NCI-H1436 (cell line): ENCODE data around the gene SRSF6.
"Not testable (repeated sequence)": the region's sequence is repeated elsewhere in the genome, so short reads cannot be mapped to it uniquely, and the experiment has no call there.

Source experiments
- DNase-seq: peaks from one replicate; lab custom pipeline; 2025; lab: John Stamatoyannopoulos, UW

Gene SRSF6

DNA sequence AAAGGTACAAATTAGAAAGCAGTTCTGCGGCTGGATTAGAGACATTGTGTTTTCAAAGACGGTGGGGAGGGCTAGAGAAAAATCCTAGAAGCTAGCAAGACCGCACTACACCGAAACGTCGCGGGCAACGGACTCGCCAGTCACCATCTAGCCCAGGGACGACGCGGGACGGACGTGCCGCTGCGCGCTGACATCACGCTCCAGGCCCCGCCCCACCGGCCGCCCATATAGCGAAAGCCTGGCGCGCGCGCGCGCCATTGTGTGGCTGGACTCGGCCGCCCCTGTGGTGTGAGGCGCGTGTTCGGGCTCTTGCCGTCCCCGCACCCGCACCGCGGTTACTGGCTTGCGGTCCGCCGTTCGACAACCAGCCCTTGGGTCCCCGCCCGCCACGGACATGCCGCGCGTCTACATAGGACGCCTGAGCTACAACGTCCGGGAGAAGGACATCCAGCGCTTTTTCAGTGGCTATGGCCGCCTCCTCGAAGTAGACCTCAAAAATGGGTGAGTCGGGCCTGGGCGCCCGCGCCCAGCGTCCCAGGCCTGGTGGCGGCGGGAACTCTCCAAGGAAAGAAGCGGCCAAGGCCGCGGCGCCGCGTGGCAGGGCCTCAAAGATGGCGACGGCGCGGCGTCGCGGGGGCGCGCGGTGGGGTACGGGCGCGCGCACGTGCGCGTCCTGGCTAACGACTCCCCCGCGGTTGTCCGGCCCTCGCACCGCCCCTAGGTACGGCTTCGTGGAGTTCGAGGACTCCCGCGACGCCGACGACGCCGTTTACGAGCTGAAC, at the start of gene SRSF6:
Gene SRSF6, plus strand, starts transcription at position 257 of the 782 bp plus-strand sequence. Its CDS starts 138 bp downstream, at position 395.
- DNase-seq, result peak; percentile 91

DNA sequence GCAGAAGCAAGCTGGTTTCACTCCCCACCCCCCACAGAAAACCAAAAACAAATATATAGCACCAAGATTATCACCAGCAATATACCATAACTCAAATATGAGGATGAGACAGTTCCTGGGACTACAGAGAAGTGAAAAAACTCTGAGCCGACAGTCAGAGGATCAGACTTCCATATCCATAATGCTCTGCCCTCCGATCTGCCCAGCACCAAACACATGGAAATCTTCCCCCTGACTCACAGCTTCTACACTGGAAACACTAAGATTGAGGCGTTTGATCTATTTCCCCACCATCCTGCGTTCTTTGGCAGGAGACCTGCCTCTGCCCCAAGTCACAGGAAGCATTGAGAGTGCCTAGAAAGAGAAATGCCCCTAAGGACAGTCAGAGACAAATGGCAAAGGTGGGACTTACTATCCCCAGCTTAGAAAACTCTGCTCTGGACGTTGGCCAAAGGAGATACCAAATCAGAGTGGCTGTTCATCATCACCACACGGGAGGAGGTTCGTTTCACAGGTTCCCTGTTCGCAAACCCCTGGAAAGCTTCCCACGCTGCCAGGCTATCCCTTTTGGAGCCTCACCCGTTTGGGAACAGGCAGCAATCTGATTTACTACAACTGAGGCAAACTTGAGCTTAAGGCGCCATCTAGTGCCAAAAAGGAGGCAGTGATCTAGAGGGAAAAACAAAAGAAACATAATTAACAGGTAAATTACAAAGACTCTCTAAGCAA, 48.7 kb upstream of the SRSF6 start:
- DNase-seq, result peak; percentile 1

GRCh38 chr20:43409577-43409913, 48.2 kb upstream of the SRSF6 start:
- DNase-seq, result no peak

GRCh38 chr20:43415661-43416430, 41.9 kb upstream of the SRSF6 start:
- no peak for DNase-seq

GRCh38 chr20:43416591-43417228, 41.0 kb upstream of the SRSF6 start:
- no peak for DNase-seq

- DNase-seq, result no peak
Observed at GRCh38 chr20:43420192-43420591, 37.5 kb upstream of the SRSF6 start.

DNA sequence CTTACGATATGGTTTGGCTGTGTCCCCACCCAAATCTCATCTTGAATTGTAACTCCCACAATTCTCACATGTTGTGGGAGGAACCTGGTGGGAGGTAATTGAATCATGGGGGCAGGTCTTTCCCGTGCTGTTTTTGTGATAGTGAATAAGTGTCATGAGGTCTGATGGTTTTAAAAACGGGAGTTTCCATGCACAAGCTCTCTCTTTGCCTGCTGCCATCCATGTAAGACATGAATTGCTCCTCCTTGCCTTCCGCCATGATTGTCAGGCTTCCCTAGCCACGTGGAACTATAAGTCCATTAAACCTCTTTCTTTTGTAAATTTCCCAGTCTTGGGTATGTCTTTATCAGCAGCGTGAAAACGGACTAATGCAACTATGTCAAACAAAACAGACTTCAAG, 36.8 kb upstream of the SRSF6 start:
- not testable (repeated sequence) for DNase-seq

- DNase-seq, result no peak
Observed at GRCh38 chr20:43426172-43426571, 31.5 kb upstream of the SRSF6 start.

- DNase-seq, result no peak
Observed at GRCh38 chr20:43430265-43431133, 27.2 kb upstream of the SRSF6 start.

DNA sequence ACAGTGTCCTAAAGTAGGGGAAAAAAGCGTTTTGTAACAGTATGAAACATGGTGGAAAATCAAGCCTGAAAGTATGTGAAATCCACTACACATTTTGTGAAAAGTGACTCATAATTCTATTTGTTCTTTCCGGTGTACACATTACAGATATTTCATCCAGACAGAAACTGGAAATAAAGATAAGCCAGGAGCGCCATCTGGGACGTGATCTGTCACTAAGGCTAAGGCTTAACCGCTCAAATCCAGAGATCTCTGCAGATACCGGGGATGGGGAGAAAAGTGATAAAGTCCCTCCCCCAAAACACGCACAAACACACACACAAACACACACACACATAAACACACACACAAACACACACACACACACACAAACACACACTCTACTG, 26.6 kb upstream of the SRSF6 start:
- no peak for DNase-seq

DNA sequence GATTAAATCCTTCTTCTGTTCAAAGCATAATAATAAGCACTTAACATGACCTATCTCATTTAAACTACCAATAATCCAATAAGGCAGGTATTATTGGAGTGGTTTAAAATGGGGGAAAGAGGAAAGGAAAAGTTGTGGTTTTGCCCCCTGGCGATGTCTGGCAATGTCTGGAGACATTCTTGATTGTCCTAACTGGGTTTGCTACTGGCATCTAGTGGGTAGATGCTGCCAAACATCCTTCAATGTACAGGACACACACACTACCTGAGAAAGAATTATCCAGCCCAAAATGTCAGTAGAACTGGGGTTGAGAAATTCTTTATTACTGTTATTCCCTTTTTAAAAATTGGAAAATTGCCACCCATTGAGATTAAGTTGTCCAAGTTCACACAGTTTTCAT, 25.2 kb upstream of the SRSF6 start:
- DNase-seq, result no peak

- no peak for DNase-seq
Observed at GRCh38 chr20:43433250-43433854, 24.3 kb upstream of the SRSF6 start.

- no peak for DNase-seq
Observed at GRCh38 chr20:43434565-43434964, 23.1 kb upstream of the SRSF6 start.

GRCh38 chr20:43438578-43439316, 18.9 kb upstream of the SRSF6 start:
- DNase-seq, result no peak

- DNase-seq, result no peak
Observed at GRCh38 chr20:43440531-43440930, 17.2 kb upstream of the SRSF6 start.

GRCh38 chr20:43442282-43442880, 15.3 kb upstream of the SRSF6 start:
- no peak for DNase-seq

GRCh38 chr20:43444107-43444506, 13.6 kb upstream of the SRSF6 start:
- DNase-seq, result no peak

DNA sequence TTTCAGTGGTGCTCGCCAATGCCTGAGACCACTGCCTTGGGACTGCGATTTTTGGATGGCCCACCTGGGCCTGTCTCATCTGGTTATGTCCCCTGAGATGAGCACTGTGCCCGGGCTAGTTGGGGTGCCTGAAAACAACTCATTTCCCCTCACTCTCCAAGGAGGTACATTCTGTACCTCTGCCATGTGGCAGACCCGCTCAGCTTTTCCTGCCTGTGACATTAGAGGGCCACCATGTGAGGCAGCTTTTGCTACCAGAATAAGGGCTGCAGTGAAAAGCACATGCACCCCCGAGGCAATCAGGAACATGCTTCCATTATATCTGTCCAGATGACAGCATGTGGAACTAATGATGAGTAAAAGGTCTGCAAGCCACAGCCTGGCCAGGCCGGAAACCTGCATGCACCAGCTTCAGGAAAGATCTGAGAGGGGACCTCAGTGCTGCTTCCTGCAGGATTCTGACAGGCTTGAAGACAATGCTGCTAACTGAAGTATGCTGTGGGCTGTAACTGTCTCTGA, 11.3 kb upstream of the SRSF6 start:
- DNase-seq, result no peak

GRCh38 chr20:43448431-43448747, 9.3 kb upstream of the SRSF6 start:
- not testable (repeated sequence) for DNase-seq
